Dedifferentiated amniotic fluid mesenchymal stem cell (primary cell): ENCODE data around the gene HSPA12A.

ENCODE experiments used
- DNase-seq: peaks from one replicate; pipeline ENCODE4 v3.0.0-alpha.2; 2016; ENCODE audit errors: extremely low spot score

HSPA12A gene

GRCh38 chr10:116743266-116744064, 1.1 kb upstream of the HSPA12A start:
- no peak for DNase-seq

- no peak for DNase-seq
Observed at GRCh38 chr10:116741391-116742351, 695 bp downstream of the HSPA12A start.

- no peak for DNase-seq
Observed at GRCh38 chr10:116740971-116741370, 1.4 kb downstream of the HSPA12A start.

- DNase-seq, result no peak
Observed at GRCh38 chr10:116738339-116738738, 4.0 kb downstream of the HSPA12A start.

GRCh38 chr10:116737627-116738327, 4.6 kb downstream of the HSPA12A start:
- DNase-seq, result no peak

- no peak for DNase-seq
Observed at GRCh38 chr10:116733566-116733965, 8.8 kb downstream of the HSPA12A start.

- no peak for DNase-seq
Observed at GRCh38 chr10:116732573-116732972, 9.8 kb downstream of the HSPA12A start.

- no peak for DNase-seq
Observed at GRCh38 chr10:116730464-116731260, 11.7 kb downstream of the HSPA12A start.

- DNase-seq, result no peak
Observed at GRCh38 chr10:116729243-116729642, 13.1 kb downstream of the HSPA12A start.

- DNase-seq, result no peak
Observed at GRCh38 chr10:116728526-116729096, 13.8 kb downstream of the HSPA12A start.

GRCh38 chr10:116723428-116724281, 18.7 kb downstream of the HSPA12A start:
- DNase-seq, result no peak

GRCh38 chr10:116722736-116723427, 19.5 kb downstream of the HSPA12A start:
- no peak for DNase-seq

- no peak for DNase-seq
Observed at GRCh38 chr10:116721547-116722392, 20.6 kb downstream of the HSPA12A start.

GRCh38 chr10:116720668-116721546, 21.5 kb downstream of the HSPA12A start:
- DNase-seq, result no peak

GRCh38 chr10:116720241-116720643, 22.1 kb downstream of the HSPA12A start:
- no peak for DNase-seq

GRCh38 chr10:116719804-116720203, 22.6 kb downstream of the HSPA12A start:
- no peak for DNase-seq

- no peak for DNase-seq
Observed at GRCh38 chr10:116718058-116718457, 24.3 kb downstream of the HSPA12A start.
